Prostate gland (tissue), 2 donors: ENCODE data around the gene THEM4. TPM values are rescaled to one million over a fixed set of nuclear protein-coding genes. Genes with fewer than 3 reads are reported as not detected.

Experiments
- DNase-seq: peaks from one replicate; pipeline ENCODE4 v3.0.0-alpha.2; 2019; ENCODE audit warnings: low spot score
- H3K27ac ChIP-seq, 2 donors: fragments of 200-600 bp; sonication (generic); 2 replicates each; pipeline ENCODE4 v1.5.1; 2017 to 2019
- H3K27me3 ChIP-seq: fragments of 200-600 bp; sonication (generic); replicated peaks from 2 replicates; pipeline ENCODE4 v1.5.1; 2019; ENCODE audit not compliant: insufficient read depth
- H3K36me3 ChIP-seq, 2 donors: fragments of 200-600 bp; sonication (generic); 1 replicate in 1 of 2; 2 replicates in 1 of 2; pipeline versions ENCODE4 v1.5.1 to v1.8.1; 2017 to 2019
- H3K4me1 ChIP-seq: fragments of 200-600 bp; sonication (generic); replicated peaks from 2 replicates; pipeline ENCODE4 v1.5.1; 2019
- H3K4me3 ChIP-seq, 2 donors: fragments of 200-600 bp; sonication (generic); 2 replicates each; pipeline ENCODE4 v1.5.1; 2017 to 2019
- H3K9me3 ChIP-seq: fragments of 200-600 bp; sonication (generic); 2 replicates; pipeline ENCODE4 v1.5.1; 2017
- POLR2A ChIP-seq: fragments of 450-650 bp; IDR thresholded peaks from one replicate; pipeline ENCODE4 v1.6.1; 2016; ENCODE audit warnings: antibody characterized with exemption, mild to moderate bottlenecking
- POLR2AphosphoS5 ChIP-seq: sonication (generic); formaldehyde crosslinking; IDR thresholded peaks from one replicate; pipeline ENCODE4 v1.6.1; 2017; ENCODE audit warnings: antibody characterized with exemption
- WGBS: methylation state at CpG from one replicate; pipeline ENCODE4 v1.1.5; 2018; 5-methylcytosine and 5-hydroxymethylcytosine counted together
- intact Hi-C: fragments of 100-400 bp; cut with DNase I; formaldehyde crosslinking; loops from one replicate; pipeline ENCODE4 v1.14.2; 2022
- total RNA-seq, 2 donors: library from RNA; depleted of rRNA; stranded (reverse); fragments of >200 nt; gene quantifications; one replicate each; pipeline ENCODE4 v1.1.0, GENCODE V29; 2016
- TF ChIP-seq, protein P1 (sequence below), 4 experiments: fragments of 200-600 bp in 2 of 4; fragments of 450-650 bp in 2 of 4; sonication (generic) in 2 of 4; IDR thresholded peaks; 1 replicate in 3 of 4; 2 replicates in 1 of 4; pipeline ENCODE4 v1.5.1; 2016 to 2019; ENCODE audit warnings: antibody characterized with exemption in 4 of 4, mild to moderate bottlenecking in 2 of 4, moderate library complexity in 2 of 4

Gene THEM4
- total RNA-seq, 2 donors from 2014 or later = 21.2 to 30.3 TPM

- DNase-seq = no peak
- intact Hi-C loops = no loop called here
- 63% methylated on average over 11 of the region's 11 CpGs for WGBS
- TF ChIP-seq POLR2AphosphoS5 (no peak), POLR2A (no peak)
- TF ChIP-seq, protein P1, sequence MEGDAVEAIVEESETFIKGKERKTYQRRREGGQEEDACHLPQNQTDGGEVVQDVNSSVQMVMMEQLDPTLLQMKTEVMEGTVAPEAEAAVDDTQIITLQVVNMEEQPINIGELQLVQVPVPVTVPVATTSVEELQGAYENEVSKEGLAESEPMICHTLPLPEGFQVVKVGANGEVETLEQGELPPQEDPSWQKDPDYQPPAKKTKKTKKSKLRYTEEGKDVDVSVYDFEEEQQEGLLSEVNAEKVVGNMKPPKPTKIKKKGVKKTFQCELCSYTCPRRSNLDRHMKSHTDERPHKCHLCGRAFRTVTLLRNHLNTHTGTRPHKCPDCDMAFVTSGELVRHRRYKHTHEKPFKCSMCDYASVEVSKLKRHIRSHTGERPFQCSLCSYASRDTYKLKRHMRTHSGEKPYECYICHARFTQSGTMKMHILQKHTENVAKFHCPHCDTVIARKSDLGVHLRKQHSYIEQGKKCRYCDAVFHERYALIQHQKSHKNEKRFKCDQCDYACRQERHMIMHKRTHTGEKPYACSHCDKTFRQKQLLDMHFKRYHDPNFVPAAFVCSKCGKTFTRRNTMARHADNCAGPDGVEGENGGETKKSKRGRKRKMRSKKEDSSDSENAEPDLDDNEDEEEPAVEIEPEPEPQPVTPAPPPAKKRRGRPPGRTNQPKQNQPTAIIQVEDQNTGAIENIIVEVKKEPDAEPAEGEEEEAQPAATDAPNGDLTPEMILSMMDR (IDR thresholded peaks at IDR 0.05) = no peak
- no peak overlapping the region for H3K4me3 ChIP-seq
- no peaks in the 10 kb centered on the region for H3K27me3 ChIP-seq
- no peaks in the 10 kb centered on the region for H3K9me3 ChIP-seq
- no peaks in the 10 kb centered on the region for H3K4me1 ChIP-seq
- no peaks in the 10 kb centered on the region for H3K36me3 ChIP-seq
- H3K27ac ChIP-seq = no peak overlapping the region
Observed at GRCh38 chr1:151847867-151848596, 61.3 kb downstream of the THEM4 start.

- 87% methylated on average over 8 of the region's 8 CpGs for WGBS
Observed at GRCh38 chr1:151846686-151847237, 62.5 kb downstream of the THEM4 start.

DNA sequence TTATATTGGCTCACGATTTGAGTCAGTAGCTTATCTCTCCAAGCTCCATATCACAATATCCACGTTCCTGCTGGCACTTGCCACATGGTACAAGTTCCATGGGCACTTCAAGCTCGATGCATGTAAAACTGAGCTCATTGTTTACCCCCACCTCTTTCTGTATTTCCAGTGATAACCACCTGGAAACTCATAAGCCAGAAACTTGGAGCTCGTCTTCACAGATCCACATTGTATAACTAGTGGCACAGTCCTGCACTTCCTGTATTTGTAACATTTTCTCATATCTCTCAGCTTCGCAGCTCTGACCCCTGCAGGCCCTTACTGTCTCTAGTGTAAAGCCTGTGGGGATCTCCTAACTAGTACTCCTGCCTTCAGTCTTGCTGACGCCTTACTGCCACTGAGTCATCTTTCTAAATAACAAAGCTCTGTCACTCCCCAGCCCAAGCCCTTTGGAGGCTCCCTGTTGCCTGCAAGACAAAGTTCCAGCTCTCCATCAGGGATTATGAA is 63.2 kb downstream of the THEM4 start:
- WGBS = 63% methylated on average over 6 of the region's 6 CpGs
- no peak for TF ChIP-seq POLR2A
- TF ChIP-seq, protein P1 (IDR thresholded peaks at IDR 0.05) = no peak
- no peak for TF ChIP-seq POLR2AphosphoS5
- Histone ChIP-seq H3K27me3 (no peaks in the 10 kb centered on the region), H3K4me3 (no peak overlapping the region), H3K9me3 (no peaks in the 10 kb centered on the region), H3K27ac (no peak overlapping the region), H3K36me3 (no peaks in the 10 kb centered on the region), H3K4me1 (no peaks in the 10 kb centered on the region)
- intact Hi-C loops = no loop called here
- no peak for DNase-seq

More at GRCh38 chr1:151846686-151847237, 62.5 kb downstream of the THEM4 start:
- no peak for DNase-seq
- Histone ChIP-seq H3K36me3 (no peaks in the 10 kb centered on the region), H3K27ac (no peak overlapping the region), H3K4me1 (no peaks in the 10 kb centered on the region), H3K27me3 (no peaks in the 10 kb centered on the region), H3K4me3 (no peak overlapping the region), H3K9me3 (no peaks in the 10 kb centered on the region)
- intact Hi-C loops = no loop called here
- TF ChIP-seq, protein P1 (IDR thresholded peaks at IDR 0.05) = no peak
- TF ChIP-seq POLR2A (no peak), POLR2AphosphoS5 (no peak)

GRCh38 chr1:151843398-151843797 is 65.9 kb downstream of the THEM4 start:
- WGBS = 91% methylated on average over 2 of the region's 2 CpGs
- intact Hi-C loops = no loop called here
- TF ChIP-seq POLR2A (no peak), POLR2AphosphoS5 (no peak)
- TF ChIP-seq, protein P1 (IDR thresholded peaks at IDR 0.05) = no peak

More at GRCh38 chr1:151843398-151843797, 65.9 kb downstream of the THEM4 start:
- no peak overlapping the region for H3K27ac ChIP-seq
- H3K27me3 ChIP-seq = no peaks in the 10 kb centered on the region
- H3K9me3 ChIP-seq = no peaks in the 10 kb centered on the region
- peaks cover 4% of the 10 kb centered on the region for H3K4me1 ChIP-seq
- DNase-seq = no peak
- H3K36me3 ChIP-seq = no peaks in the 10 kb centered on the region
- no peak overlapping the region for H3K4me3 ChIP-seq
